EL (cell line): ENCODE data around the gene TNFRSF8.

ENCODE experiments used
- DNase-seq: peaks from one replicate; pipeline ENCODE4 v3.0.0-alpha.2; 2016

TNFRSF8 gene

GRCh38 chr1:12143631-12144155 lies 80.6 kb downstream of the TNFRSF8 start:
- peak; percentile 99 for DNase-seq

- peak; percentile 33 for DNase-seq
These were observed 81.1 kb downstream of the TNFRSF8 start for GRCh38 chr1:12144236-12144635.

- DNase-seq: no peak
These were observed 81.9 kb downstream of the TNFRSF8 start for GRCh38 chr1:12144969-12145368.

GRCh38 chr1:12145616-12146342 lies 82.7 kb downstream of the TNFRSF8 start:
- no peak for DNase-seq

GRCh38 chr1:12146343-12147112 lies 83.4 kb downstream of the TNFRSF8 start:
- no peak for DNase-seq

- no peak for DNase-seq
These were observed 84.1 kb downstream of the TNFRSF8 start for GRCh38 chr1:12147201-12147701.

- DNase-seq: peak; percentile 31
These were observed 85.3 kb downstream of the TNFRSF8 start for GRCh38 chr1:12148160-12148957.

GRCh38 chr1:12148958-12149790 lies 86.1 kb downstream of the TNFRSF8 start:
- DNase-seq: no peak

- no peak for DNase-seq
These were observed 86.7 kb downstream of the TNFRSF8 start for GRCh38 chr1:12149791-12150175.

GRCh38 chr1:12150456-12151200 lies 87.5 kb downstream of the TNFRSF8 start:
- DNase-seq: no peak

GRCh38 chr1:12151465-12151864 lies 88.4 kb downstream of the TNFRSF8 start:
- DNase-seq: no peak

GRCh38 chr1:12152113-12152891 lies 89.2 kb downstream of the TNFRSF8 start:
- no peak for DNase-seq

GRCh38 chr1:12153181-12153785 lies 90.2 kb downstream of the TNFRSF8 start:
- DNase-seq: peak; percentile 97

- no peak for DNase-seq
These were observed 92.2 kb downstream of the TNFRSF8 start for GRCh38 chr1:12155328-12155727.

GRCh38 chr1:12157366-12158231 lies 94.5 kb downstream of the TNFRSF8 start:
- no peak for DNase-seq

- DNase-seq: no peak
These were observed 95.4 kb downstream of the TNFRSF8 start for GRCh38 chr1:12158357-12159092.

- DNase-seq: no peak
These were observed 96.7 kb downstream of the TNFRSF8 start for GRCh38 chr1:12159816-12160215.

- no peak for DNase-seq
These were observed 98.2 kb downstream of the TNFRSF8 start for GRCh38 chr1:12161324-12161661.
